Loucy (cell line): ENCODE results near the gene AGBL4.

Source experiments
- CTCF ChIP-seq: fragments of 200-600 bp; sonication (generic); conservative IDR thresholded peaks from 2 replicates; pipeline ENCODE4 v1.5.1; 2014; ENCODE audit warnings: mild to moderate bottlenecking, antibody characterized with exemption, low read length
- EZH2phosphoT487 ChIP-seq: fragments of 200-600 bp; IDR thresholded peaks from 2 replicates; pipeline ENCODE4 v1.6.1; 2018; ENCODE audit warnings: antibody characterized with exemption, mild to moderate bottlenecking, moderate library complexity, borderline replicate concordance

- TF ChIP-seq CTCF, result no peak
- TF ChIP-seq EZH2phosphoT487, result no peak
These were observed 1496.7 kb downstream of the AGBL4 start for GRCh38 chr1:48527051-48527450.
